ENCODE results near the gene NPW.
"Not testable (repeated sequence)": the region's sequence is repeated elsewhere in the genome, so short reads cannot be mapped to it uniquely, and the experiment has no call there.

NPW gene

DNA sequence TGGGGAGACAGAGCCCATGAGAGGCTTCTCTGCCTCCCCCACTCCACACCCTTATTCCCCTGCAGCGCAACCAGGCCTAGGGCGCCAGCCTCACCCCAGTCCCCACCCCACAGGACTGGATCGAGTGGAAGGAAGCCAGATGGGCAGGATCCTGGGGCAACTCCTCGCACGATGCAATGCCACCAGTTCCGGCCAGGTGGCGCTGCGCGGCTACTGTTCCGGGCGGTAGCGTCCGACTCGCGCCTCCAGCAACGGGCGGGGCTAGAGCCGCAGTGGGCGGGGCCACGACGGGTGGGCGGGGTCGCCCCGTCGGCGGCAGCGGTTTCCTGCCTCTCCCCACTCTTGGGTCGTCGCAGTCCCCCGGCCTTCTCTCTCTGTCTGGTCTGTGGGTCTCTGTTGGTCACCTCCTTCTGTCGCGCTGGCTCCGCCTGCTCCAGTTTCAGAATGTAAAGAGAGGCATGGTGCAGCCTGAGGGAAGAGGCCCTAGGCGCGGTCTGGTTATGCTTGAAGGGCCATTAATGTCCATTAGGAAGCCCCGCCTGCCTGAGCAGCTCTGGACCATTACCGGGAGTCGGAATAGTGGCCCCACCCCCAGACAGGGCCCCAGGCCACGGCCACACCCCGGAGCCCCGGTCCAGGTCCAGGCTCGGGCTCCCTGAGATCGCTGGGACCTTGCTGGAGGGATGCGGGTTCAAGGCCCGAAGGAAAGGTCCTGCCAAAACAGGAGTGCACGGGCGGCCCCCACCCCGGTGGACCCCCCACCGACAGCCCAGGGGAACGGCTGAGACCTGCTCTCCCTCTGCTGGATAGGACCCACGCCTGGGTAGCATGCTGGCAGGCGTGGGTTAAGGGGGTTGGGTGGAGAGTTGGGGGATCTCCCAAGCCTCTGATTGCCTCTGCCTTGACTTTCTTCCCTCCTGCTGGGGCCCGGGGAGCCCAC lies 3.8 kb downstream of the NPW start:
- DNase-seq = peak; percentile 51

DNA sequence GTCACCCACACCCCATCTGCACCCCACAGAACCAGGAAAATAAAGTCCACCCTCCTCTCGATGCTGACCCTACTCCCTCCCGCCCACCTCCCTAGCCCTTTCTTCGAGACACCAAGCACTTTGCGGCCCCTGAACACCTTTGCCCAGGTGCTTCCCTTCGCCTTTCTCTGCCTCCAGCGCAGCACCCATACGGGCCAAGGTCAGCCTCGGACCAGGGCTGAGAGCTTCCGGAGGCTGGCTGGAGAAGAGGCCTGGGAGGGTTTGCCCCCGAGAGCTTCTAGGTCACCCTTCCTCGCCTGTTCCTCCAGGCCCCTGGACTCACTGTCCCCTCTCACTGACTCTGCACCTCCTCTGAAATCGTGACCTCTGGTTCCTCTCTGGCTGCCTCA lies 4.4 kb downstream of the NPW start:
- DNase-seq = no peak

DNA sequence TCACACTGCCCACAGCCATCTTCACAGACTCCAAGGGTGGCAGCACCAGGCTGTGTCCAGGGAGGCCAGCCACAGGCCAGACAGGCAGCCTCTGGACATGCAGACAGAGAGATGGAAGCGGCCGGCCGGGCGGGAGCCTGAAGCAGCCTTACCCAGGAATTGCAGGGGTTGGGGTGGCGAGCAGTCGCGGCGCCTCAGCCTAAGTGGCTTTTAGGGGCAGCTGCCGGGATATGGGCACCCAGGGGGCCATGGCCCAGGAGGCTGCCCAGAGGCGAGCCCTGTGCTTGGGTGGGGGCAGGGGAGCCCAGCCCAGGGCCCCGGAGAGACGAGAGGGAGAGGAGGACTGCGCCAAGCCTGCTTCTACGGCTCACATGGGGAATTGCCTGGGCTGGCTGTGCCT lies 5.7 kb downstream of the NPW start:
- no peak for DNase-seq

DNA sequence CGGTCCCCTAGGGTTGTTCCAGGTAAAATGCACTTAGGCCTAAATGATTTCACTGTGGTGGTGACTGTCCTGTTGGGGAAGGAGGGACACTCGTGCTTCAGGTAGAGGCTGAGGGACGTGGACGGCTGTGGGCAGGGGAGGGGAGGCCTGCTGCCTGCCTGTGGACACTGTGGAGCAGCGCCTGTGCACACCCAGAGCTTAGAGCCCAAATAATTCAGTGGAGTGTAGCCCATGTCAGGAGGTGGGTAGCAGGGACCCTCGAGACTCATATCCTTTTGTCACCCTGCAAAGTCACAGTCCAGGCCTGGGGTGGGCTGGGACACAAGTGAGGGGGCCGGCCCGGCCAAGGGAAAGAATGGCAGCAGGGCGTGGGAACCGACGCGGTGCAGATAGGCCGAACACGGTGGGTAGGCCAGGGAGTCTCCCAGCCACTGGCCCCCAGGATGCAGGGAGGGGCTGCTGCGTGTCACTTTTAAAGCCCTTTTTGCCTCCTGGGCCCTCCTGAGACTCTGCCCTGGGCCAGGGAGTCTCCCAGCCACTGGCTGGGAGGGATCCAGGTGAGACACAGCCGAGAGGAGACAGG lies 6.4 kb downstream of the NPW start:
- no peak for DNase-seq

DNA sequence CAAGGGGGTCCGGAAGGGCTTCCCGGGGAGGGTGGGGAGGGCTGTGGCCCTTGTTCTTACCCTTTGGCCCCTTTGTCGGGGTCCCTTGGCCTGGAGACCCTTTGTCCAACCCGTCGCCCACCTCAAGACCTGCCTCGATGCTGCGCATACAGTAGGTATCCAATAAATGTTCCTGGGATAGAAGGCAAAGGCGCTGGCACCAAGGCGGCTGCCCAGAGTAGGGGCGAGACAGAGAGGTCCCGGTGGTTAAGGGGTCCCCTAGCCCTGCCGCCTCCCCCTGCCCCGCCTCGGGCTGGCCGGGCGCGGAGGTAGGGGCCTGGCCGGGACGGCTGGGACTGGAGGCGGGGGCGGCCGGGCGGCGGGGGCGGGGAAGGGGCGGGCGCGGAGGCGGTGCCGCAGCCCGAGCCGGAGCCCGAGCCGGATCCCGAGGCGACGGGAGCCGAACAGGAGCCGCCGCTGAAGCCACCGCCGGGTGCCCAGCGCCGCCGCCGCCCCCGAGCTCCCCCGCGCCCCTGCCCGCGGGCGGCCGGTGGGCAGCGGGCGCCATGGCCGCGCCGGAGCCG lies 7.0 kb downstream of the NPW start, which contains the start of gene NHERF2:
NHERF2 (plus strand) TSS at position 442 of the 563 bp plus-strand sequence; CDS start at position 546, 104 bp downstream.
- no peak for DNase-seq

DNA sequence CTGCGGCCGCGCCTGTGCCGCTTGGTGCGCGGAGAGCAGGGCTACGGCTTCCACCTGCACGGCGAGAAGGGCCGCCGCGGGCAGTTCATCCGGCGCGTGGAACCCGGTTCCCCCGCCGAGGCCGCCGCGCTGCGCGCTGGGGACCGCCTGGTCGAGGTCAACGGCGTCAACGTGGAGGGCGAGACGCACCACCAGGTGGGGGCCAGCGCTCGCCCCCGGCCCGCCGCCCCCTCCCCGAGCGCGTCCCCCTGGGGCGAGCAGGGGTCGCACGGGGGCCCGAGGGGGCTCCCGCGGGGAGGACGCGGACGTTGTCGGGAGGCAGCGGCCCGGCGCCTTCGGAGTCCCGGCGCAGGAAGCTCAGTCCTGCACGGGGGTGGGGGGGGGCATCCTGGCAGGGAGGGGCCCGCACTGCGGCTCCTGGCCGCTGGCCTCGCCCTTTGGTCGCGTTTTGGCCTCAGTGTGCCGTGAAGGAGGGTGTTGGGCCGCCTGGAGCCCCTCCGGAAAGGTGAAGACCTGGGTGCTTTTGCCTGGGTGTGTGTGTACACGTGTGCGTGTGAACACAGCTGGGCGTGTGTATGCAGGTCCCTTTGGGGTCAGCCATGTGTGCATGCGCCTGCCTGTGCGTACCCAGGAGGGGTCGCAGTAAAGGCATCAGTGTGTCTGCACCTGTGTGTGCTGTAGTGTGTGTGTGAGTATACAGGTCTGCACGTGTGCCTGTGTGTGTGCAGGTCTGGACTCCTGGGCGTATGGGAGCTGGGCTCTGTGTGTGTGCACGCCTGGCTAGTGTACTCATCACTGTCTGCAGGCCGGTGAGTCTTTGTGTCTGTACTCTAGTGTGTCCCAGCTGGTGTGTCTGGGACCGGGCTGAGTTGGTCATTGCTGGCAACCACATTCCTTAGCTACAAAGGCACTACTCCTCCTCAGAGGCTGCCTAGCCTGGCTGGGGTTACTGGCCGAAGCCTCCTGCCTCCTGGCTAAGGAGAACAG lies 7.7 kb downstream of the NPW start:
- no peak for DNase-seq

DNA sequence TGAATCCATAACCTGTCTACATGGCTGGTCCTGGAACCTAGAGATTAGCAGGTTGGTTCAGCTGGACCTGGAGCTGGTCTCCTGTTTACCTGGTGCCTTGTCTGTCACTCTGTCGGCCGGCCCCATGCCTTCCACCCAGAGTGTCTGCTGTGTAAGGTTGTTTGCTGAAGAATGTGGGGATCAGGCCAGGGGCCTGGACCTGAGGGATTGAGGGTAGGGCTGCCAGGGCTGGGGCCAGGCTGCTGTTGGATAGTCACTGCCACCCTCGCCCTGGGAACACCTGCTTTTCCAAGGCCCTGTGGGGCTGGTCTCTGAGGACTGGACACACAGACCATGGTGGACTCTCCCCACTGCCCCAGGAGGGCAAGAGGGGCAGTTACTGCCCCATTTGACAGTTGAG lies 8.6 kb downstream of the NPW start:
- DNase-seq = no peak

DNA sequence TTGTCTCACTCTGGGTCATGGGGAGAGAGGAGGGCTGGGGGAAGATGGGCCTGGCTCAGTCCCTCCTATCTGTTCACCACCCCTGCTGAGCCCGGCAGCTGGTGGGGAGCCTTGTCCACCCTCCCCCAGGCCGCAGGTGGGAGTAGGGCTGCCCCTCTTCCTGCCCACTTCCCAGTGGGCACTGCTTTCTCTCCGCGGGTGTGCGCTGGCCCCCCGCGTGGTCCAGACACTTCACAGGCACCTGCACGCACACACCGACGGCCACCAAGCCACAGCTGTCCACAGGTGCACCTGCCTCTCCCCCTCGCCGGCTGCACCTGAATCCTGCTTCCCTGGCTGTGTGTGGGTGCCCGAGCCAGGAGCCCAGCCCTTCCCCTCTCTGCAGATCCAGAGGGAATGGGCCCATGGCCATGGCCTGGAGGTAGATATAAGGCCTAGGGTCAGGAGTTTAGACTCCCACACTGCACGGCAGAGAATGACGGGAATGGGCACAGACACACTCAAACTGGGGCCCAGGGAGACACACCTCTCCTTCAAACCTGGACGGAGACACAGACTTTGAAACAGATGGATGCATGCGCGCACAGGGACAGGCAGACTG lies 9.1 kb downstream of the NPW start:
- DNase-seq = no peak

DNA sequence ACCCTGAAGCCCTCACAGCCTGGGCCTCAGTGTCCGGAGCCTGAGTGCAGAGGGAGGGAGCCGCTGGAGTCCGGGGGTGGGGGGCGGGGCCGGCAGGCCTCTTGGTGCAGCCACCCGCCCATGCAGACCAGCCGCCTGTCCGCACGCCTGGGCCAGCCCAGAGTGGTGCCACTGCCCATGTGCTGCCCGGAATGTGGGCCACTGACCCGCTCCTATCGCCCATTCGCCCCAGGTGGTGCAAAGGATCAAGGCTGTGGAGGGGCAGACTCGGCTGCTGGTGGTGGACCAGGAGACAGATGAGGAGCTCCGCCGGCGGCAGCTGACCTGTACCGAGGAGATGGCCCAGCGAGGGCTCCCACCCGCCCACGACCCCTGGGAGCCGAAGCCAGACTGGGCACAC lies 9.8 kb downstream of the NPW start:
- DNase-seq = no peak

DNA sequence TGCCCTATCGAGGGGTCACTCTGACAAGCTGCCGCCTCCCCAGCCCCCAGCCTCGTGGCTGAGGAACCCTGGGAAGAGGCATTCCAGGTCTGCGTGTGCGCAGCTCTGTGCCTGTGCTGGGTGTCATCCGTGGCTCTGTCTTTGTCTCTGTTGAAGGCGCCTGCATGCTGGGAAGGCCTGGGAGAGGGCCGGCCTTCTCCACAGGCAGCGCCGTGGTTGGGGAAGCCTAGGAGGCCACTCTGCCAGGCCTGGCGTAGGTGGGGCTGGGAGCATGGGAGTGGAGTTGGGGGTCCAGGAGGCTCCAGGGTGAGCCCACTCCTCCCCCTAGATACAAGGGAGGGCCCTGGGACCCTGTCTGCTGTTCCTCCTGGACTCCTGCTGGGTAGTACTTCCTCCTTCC lies 10.5 kb downstream of the NPW start:
- DNase-seq = no peak

DNA sequence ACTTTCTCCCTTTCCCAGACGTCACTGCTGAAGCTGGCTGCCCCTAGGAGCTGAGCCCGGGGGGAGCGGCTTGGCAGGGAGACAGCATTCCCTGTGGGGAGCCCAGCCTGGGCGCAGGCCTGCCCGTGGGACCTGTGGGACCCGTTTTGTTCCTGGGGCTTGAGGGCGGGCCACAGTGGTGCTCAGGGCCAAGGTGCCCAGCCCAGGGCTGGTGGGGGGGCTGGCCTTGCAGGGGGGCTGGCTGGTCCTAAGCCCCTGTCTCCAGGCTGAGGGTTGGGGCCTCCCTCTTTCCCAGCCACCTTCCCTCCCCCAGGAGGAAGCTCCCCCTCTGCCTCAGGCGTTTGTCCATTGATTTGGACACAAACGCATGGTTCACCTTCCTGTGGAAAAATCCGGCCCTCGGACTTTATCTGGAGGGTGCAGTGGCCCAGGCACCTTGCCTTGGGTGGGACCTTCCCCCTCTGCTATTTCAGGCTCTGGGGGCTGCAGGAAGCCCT lies 11.5 kb downstream of the NPW start:
- DNase-seq = no peak

DNA sequence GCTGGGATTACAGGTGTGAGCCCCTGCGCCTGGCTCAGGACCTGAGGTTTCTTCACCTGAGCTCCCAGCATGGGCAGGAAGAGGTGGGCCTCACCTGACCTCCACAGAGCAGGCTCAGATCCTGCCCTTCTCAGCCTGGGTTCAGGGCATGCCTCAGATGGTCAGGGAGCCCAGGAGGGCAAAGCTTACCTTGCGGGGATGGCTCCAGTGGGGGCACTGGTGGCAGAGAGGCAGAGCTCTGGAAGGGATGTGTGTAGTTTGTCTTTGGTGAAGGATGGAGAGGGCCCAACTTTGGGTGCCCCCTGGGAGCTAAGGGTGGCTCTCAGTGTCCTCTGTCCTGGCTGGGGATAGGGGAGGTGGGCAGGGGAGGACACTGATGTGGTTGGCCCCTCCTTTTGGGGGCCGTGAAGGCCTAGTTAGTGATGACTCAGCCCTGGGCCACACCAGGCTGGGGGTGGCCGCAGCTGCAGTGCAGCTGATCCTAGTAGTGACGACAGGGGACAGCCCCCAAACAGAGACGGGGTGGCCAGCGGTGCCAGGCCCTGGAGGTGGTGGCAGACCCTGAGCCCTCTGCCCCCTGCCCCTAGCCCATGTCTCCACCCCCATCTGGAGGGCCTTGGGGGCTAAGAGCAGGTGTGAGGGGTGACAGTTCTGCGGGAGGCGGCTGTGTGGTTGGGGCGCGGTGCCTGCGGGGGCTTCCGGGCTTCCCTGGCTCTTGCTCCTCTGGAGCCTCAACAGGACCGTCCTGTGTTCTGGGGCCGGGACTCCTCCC lies 12.9 kb downstream of the NPW start:
- DNase-seq = no peak

DNA sequence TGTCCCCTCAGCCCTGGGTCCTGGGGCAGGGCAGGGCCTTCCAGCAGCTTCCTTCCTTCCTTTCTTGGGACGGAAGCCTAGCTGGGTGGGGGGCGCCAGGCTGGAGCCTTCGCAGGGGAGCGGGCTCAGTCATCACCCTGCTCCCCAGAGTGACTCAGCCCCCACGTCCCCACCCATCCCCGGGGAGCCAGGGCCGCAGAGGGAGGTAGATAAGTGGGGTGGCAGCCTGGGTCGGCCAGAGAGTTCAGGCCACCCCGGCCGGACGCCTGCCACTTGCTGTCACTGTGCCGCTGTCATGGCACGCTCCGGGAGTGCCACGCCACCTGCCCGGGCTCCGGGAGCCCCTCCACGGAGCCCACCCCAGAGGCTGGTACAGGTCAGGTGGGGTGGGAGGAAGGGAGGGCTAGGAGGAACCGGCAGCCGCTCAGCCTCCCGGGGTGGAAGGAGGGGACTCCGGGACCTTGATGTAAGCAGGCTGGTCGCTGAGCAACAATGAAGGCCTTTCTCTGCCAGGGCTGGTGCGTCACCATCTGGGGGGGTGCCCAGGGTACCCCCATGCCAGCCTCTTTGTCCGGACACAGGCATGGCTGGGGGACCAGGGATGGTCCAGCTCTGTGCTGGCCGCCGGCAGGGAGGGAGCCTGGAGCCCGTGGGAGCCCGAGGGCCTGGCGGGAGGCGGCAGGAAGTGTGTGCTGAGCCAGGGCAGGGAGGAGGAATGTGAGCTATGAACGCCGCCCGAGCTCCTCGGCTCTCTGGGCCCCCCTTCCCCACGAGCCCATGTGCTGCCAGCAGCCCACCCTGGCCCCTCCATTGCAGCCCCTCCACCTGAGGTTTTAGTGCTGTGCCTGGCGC lies 13.7 kb downstream of the NPW start:
- DNase-seq = no peak

DNA sequence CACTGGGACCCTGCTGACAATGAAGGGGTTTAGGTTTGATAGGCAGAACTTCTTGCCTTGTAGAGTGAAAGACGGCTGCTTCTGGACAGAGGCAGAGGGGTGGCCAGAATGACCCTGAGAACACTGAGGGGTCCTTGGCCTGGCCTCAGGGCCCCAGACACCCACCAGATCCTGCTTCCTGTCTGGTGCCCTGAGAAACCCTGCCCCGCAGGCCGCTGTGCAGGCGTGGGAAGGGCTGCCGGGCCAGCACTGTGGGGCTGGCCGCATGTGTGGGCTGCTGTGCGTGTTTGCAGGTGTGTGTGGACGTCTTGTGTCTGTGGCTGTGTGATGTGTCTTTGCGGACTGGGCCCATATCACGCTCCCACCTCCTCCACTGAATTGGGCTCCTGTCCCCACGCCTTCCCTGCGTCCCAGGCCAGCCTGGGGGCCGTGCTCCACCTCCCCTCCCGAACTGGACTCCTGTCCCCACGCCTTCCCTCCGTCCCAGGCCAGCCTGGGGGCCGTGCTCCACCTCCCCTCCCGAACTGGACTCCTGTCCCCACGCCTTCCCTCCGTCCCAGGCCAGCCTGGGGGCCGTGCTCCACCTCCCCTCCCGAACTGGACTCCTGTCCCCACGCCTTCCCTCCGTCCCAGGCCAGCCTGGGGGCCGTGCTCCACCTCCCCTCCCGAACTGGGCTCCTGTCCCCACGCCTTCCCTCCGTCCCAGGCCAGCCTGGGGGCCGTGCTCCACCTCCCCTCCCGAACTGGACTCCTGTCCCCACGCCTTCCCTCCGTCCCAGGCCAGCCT lies 14.5 kb downstream of the NPW start:
- not testable (repeated sequence) for DNase-seq

DNA sequence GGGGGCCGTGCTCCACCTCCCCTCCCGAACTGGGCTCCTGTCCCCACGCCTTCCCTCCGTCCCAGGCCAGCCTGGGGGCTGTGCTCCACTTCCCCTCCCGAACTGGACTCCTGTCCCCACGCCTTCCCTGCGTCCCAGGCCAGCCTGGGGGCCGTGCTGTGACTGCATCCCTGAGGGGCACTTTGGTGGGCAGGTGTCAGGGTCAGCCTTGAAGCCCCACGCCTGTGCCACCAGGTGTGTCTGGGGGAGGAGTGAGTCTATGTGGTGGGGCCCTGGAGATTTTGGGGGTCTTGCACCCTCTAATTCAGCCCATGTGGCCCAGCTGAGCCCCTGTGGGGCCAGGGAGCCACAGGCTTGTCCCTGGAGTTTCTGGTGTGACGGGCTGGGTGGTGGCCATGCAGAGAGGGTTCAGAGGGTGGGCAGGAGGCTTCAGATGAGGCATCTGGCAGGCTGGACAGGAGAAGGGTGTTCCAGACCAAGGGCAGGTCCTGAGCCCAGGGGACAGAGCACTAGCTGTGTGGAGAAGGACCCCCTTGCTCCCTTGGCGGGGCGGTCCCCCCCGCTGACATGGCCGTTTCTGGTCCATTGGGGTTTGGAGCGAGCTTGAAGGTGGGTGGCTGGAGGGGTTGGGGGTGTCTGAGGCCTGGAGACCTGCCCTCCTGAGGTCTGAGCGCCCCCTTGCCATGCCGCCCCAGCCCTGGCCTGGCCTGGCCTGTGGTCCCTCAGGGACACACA lies 15.3 kb downstream of the NPW start:
- no peak for DNase-seq

DNA sequence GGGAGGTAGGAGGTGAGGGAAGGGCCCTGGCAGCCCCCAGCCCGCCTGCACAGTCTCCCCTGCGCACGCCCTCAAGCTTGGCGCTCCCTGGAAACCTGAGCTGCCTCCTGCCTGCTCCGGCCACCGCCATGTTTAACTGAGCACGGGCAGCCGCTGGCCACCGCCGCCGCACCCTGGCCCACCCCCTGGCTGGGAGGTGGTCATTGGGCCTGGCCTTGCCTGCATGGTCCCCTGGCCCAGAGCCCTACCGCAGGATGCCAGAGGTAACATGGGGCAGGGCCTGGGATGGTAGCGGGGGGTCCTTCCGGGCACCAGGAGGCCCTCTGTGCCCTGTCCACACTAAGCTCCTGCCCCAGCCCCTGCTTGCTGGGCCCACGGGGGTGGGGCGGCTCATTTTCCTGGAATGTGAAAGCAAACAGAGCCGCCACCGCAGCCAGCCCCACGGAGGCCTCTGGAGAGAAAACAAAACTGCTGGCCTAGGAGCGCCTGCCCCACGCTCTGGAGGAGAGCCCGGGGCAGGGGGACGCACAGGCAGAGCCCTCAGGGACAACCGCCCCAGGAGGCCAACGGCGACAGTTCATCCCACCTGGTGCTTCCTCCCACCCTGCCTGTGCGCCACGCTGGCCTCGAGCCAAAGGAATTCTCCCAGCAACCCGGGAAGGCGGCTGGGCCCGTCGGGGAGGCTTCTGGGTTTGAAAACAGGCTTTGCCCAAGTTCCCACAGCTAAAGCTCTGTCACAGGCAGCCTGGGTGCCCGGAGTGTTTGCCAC lies 16.0 kb downstream of the NPW start:
- no peak for DNase-seq

DNA sequence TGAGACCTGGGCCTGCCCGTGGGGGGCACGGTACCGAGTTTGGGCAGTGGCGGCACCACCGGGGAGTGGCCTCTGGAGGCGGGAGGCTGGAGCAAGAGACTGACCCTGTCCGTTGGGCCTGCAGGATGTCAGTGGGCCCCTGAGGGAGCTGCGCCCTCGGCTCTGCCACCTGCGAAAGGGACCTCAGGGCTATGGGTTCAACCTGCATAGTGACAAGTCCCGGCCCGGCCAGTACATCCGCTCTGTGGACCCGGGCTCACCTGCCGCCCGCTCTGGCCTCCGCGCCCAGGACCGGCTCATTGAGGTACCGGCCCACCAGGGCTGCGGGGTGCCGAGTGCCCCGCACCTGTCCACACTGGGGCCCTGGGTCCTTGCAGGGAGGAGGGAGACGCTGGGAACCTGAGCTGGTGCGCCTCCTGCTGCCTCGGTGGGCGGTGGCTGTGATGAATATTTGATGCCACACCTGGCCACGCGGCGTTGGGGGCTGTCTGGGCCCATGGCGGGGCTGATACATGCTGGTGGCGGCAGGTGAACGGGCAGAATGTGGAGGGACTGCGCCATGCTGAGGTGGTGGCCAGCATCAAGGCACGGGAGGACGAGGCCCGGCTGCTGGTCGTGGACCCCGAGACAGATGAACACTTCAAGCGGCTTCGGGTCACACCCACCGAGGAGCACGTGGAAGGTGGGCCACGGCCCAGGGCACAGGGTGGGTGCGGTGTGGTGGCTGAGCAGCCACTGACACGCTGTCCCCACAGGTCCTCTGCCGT lies 16.8 kb downstream of the NPW start:
- no peak for DNase-seq
